ENCODE results near the gene PARVA.

PARVA gene

GRCh38 chr11:12403122-12403996 is 26.0 kb downstream of the PARVA start (continued):
- TF ChIP-seq TSHZ2 (CRISPR knock-in tag; IDR thresholded peaks at IDR 0.05): no peak

DNA sequence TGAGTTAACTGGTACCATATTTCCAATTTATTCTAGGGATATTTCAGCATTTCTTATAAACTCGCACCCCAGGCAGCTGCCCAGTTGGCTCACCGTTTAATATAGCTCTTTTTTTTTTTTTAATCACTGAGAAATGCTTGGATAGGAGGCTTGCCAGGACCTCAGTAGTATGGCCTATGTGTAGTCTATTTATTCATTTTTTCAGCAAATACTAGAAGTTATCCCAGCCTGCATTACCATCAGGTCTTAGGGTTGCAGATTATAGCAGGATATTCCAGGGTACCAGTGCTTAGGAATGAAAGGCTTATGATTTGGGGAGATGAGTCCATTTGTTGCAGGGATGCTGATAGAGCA is 26.6 kb downstream of the PARVA start:
- TF ChIP-seq PPARA (CRISPR knock-in tag; IDR thresholded peaks at IDR 0.05; ENCODE audit: borderline replicate concordance) (no peak), GLIS3 (CRISPR knock-in tag; IDR thresholded peaks at IDR 0.05) (no peak), ZC3H10 (CRISPR knock-in tag; IDR thresholded peaks at IDR 0.05) (no peak), OSR1 (CRISPR knock-in tag; IDR thresholded peaks at IDR 0.05) (no peak), ZNF70 (CRISPR knock-in tag; IDR thresholded peaks at IDR 0.05) (no peak), ISL1 (CRISPR knock-in tag; IDR thresholded peaks at IDR 0.05) (no peak), BACH2 (CRISPR knock-in tag; IDR thresholded peaks at IDR 0.05; ENCODE audit: borderline replicate concordance) (no peak), ZFP30 (CRISPR knock-in tag; IDR thresholded peaks at IDR 0.05) (no peak), CSRNP3 (CRISPR knock-in tag; IDR thresholded peaks at IDR 0.05) (no peak), SNAI2 (CRISPR knock-in tag; IDR thresholded peaks at IDR 0.05) (no peak), TCF4 (CRISPR knock-in tag; IDR thresholded peaks at IDR 0.05; ENCODE audit: borderline replicate concordance) (no peak), CSDC2 (CRISPR knock-in tag; IDR thresholded peaks at IDR 0.05) (no peak), TOX (CRISPR knock-in tag; IDR thresholded peaks at IDR 0.05; ENCODE audit: borderline replicate concordance) (no peak), RARB (CRISPR knock-in tag; IDR thresholded peaks at IDR 0.05) (no peak), PATZ1 (CRISPR knock-in tag; IDR thresholded peaks at IDR 0.05; ENCODE audit: borderline replicate concordance) (no peak), ZFP3 (CRISPR knock-in tag; IDR thresholded peaks at IDR 0.05) (no peak), ZNF565 (CRISPR knock-in tag; conservative IDR thresholded peaks at IDR 0.05; ENCODE audit: low read depth) (no peak), ZNF8 (CRISPR knock-in tag; IDR thresholded peaks at IDR 0.05) (no peak)
- TF ChIP-seq, protein P1, sequence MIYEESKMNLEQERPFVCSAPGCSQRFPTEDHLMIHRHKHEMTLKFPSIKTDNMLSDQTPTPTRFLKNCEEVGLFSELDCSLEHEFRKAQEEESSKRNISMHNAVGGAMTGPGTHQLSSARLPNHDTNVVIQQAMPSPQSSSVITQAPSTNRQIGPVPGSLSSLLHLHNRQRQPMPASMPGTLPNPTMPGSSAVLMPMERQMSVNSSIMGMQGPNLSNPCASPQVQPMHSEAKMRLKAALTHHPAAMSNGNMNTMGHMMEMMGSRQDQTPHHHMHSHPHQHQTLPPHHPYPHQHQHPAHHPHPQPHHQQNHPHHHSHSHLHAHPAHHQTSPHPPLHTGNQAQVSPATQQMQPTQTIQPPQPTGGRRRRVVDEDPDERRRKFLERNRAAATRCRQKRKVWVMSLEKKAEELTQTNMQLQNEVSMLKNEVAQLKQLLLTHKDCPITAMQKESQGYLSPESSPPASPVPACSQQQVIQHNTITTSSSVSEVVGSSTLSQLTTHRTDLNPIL (CRISPR knock-in tag; IDR thresholded peaks at IDR 0.05; ENCODE audit: low read depth): no peak
- TF ChIP-seq, protein P2, sequence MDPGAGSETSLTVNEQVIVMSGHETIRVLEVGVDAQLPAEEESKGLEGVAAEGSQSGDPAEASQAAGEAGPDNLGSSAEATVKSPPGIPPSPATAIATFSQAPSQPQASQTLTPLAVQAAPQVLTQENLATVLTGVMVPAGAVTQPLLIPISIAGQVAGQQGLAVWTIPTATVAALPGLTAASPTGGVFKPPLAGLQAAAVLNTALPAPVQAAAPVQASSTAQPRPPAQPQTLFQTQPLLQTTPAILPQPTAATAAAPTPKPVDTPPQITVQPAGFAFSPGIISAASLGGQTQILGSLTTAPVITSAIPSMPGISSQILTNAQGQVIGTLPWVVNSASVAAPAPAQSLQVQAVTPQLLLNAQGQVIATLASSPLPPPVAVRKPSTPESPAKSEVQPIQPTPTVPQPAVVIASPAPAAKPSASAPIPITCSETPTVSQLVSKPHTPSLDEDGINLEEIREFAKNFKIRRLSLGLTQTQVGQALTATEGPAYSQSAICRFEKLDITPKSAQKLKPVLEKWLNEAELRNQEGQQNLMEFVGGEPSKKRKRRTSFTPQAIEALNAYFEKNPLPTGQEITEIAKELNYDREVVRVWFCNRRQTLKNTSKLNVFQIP (CRISPR knock-in tag; IDR thresholded peaks at IDR 0.05; ENCODE audit: borderline replicate concordance, low read depth): no peak
- ATAC-seq: no peak

DNA sequence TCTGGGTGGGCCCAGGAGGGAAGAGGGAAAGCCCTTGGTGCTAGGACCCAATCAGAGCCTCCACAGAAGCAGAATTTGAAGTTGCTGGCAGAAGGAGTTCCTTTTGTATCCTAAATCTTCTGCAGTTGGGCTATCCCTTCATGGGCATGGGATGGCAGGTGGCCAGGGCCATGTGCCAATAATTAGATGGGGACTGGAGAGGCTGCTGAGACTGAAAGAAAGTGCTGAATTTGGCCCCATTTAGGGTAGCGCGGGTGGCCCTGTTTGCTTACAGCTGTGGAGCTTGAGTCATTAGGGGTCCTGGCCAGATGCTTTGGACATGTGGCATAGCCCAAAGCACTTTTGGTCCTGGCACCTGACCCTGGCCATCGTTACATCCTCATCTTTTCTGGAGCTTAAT is 27.1 kb downstream of the PARVA start:
- no peak for TF ChIP-seq PPARA (CRISPR knock-in tag; IDR thresholded peaks at IDR 0.05; ENCODE audit: borderline replicate concordance)
- TF ChIP-seq ESRRG (CRISPR knock-in tag; IDR thresholded peaks at IDR 0.05): no peak
- no peak for TF ChIP-seq ZNF565 (CRISPR knock-in tag; conservative IDR thresholded peaks at IDR 0.05; ENCODE audit: low read depth)
- TF ChIP-seq BACH2 (CRISPR knock-in tag; IDR thresholded peaks at IDR 0.05; ENCODE audit: borderline replicate concordance): no peak
- TF ChIP-seq CSDC2 (CRISPR knock-in tag; IDR thresholded peaks at IDR 0.05): no peak
- TF ChIP-seq ZFP30 (CRISPR knock-in tag; IDR thresholded peaks at IDR 0.05): no peak
- no peak for TF ChIP-seq TCF4 (CRISPR knock-in tag; IDR thresholded peaks at IDR 0.05; ENCODE audit: borderline replicate concordance)
- no peak for TF ChIP-seq ARNTL (CRISPR knock-in tag; IDR thresholded peaks at IDR 0.05; ENCODE audit: borderline replicate concordance, low read depth)
- no peak for TF ChIP-seq ZNF70 (CRISPR knock-in tag; IDR thresholded peaks at IDR 0.05)
- no peak for TF ChIP-seq PATZ1 (CRISPR knock-in tag; IDR thresholded peaks at IDR 0.05; ENCODE audit: borderline replicate concordance)
- TF ChIP-seq GLIS3 (CRISPR knock-in tag; IDR thresholded peaks at IDR 0.05): no peak
- ATAC-seq: no peak
